ENCODE measurements around the gene ST6GALNAC3.

ST6GALNAC3 gene

GRCh38 chr1:76153841-76154205, 79.3 kb downstream of the ST6GALNAC3 start:
- H3K9me3 Mint-ChIP-seq = no peaks in the 10 kb centered on the region
- H3K27me3 Mint-ChIP-seq (ENCODE audit: low read depth) = no peaks in the 10 kb centered on the region
- H3K4me3 Mint-ChIP-seq = peak overlapping the region; percentile 82
- no peak for DNase-seq (ENCODE audit: low spot score)
- no peaks in the 10 kb centered on the region for H3K36me3 Mint-ChIP-seq (ENCODE audit: low read depth)
- H3K27ac Mint-ChIP-seq = peak overlapping the region; percentile 82
- peaks cover 7% of the 10 kb centered on the region for H3K4me1 Mint-ChIP-seq (ENCODE audit: low read depth)

DNA sequence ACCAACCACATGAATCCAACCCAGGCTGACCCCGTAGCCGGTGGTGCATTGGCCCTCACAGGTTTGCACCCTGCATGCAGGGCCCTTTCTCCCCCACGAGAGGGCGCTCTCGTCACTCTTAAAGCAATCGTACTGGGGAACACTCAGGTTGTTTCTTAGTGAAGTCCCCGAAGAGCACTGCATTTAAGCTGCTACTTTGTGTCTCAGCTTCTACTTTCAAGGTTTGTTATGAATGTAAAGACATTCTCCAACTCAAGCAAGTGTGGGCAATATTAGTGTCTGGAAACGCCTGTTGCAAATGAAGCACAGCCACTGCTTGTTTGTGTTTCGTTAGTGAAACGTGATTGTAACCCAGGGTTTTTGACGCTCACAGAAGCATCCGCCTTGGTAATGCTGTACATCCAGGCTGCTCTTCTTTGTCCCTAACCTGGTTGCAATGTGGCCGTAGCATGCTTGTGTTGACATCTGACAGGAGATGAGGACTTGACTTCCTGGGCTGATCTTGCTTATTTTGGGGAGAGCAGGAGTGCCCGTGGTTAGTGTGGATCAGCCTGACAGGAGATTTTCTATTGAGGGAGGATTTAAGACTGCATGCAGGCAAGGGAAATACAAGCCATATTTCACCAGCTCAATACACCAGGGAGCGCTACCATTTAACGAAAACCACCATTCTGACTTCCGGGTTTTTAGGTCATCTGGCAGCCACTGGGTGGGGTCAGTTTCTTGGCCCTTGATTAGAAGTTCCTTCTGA, 79.8 kb downstream of the ST6GALNAC3 start:
- no peaks in the 10 kb centered on the region for H3K27me3 Mint-ChIP-seq (ENCODE audit: low read depth)
- H3K27ac Mint-ChIP-seq = peak overlapping the region; percentile 82
- DNase-seq (ENCODE audit: low spot score) = peak; percentile 71
- H3K9me3 Mint-ChIP-seq = no peaks in the 10 kb centered on the region
- peak overlapping the region; percentile 82 for H3K4me3 Mint-ChIP-seq
- peaks cover 7% of the 10 kb centered on the region for H3K4me1 Mint-ChIP-seq (ENCODE audit: low read depth)
- no peaks in the 10 kb centered on the region for H3K36me3 Mint-ChIP-seq (ENCODE audit: low read depth)

DNA sequence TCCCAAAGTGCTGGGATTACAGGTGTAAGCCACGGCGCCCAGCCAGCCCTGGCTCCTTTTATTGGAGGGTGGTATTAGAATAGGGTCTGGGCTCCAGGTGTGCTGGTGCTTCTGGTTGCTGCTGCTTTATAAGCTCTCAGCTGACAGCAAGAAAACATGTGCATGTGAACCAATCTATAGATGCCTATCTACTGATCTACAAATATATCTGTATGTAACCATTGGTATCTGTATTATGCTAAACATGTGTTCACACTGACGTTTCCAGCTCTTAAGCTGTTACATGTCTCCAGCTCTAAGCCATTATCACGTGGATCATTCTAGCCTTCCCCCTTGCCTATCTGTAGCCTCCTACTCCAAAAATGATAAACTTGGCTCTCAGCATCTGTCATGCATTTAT, 82.4 kb downstream of the ST6GALNAC3 start:
- Mint-ChIP-seq H3K36me3 (ENCODE audit: low read depth) (no peaks in the 10 kb centered on the region), H3K4me1 (ENCODE audit: low read depth) (peaks cover 7% of the 10 kb centered on the region), H3K4me3 (no peak overlapping the region), H3K27ac (no peak overlapping the region), H3K27me3 (ENCODE audit: low read depth) (no peaks in the 10 kb centered on the region), H3K9me3 (no peaks in the 10 kb centered on the region)
- DNase-seq (ENCODE audit: low spot score) = no peak

- Mint-ChIP-seq H3K4me3 (no peak overlapping the region), H3K27ac (no peak overlapping the region), H3K9me3 (no peaks in the 10 kb centered on the region), H3K36me3 (ENCODE audit: low read depth) (no peaks in the 10 kb centered on the region), H3K27me3 (ENCODE audit: low read depth) (no peaks in the 10 kb centered on the region), H3K4me1 (ENCODE audit: low read depth) (peaks cover 7% of the 10 kb centered on the region)
- no peak for DNase-seq (ENCODE audit: low spot score)
These were observed 83.6 kb downstream of the ST6GALNAC3 start for GRCh38 chr1:76158126-76158525.

- Mint-ChIP-seq H3K4me1 (ENCODE audit: low read depth) (no peaks in the 10 kb centered on the region), H3K9me3 (no peaks in the 10 kb centered on the region), H3K36me3 (ENCODE audit: low read depth) (no peaks in the 10 kb centered on the region), H3K27ac (no peak overlapping the region), H3K27me3 (ENCODE audit: low read depth) (no peaks in the 10 kb centered on the region), H3K4me3 (no peak overlapping the region)
- no peak for DNase-seq (ENCODE audit: low spot score)
These were observed 85.7 kb downstream of the ST6GALNAC3 start for GRCh38 chr1:76160225-76160624.

DNA sequence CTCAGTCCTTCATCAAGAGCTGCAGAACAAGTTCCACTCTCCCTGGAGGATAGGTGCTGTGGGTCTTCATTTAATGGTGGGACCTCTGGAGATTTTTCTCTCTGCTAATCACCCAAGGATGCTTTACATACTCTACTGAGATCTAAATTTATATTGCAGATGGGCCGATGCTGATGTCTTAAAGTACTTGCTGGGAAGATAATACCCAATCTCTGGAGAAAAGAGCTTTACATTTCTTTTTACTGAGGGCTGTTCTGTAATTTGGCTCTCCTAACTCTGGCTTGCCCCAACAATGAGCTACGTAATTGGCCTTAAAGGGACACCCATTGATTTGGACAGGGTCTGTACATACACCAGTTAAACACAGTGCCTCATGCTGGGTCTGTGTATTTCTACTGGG, 86.9 kb downstream of the ST6GALNAC3 start:
- Mint-ChIP-seq H3K4me1 (ENCODE audit: low read depth) (no peaks in the 10 kb centered on the region), H3K4me3 (no peak overlapping the region), H3K9me3 (no peaks in the 10 kb centered on the region), H3K36me3 (ENCODE audit: low read depth) (no peaks in the 10 kb centered on the region), H3K27ac (no peak overlapping the region), H3K27me3 (ENCODE audit: low read depth) (no peaks in the 10 kb centered on the region)
- no peak for DNase-seq (ENCODE audit: low spot score)

GRCh38 chr1:76162254-76162653, 87.7 kb downstream of the ST6GALNAC3 start:
- H3K4me3 Mint-ChIP-seq = no peak overlapping the region
- H3K4me1 Mint-ChIP-seq (ENCODE audit: low read depth) = no peaks in the 10 kb centered on the region
- no peak for DNase-seq (ENCODE audit: low spot score)
- no peaks in the 10 kb centered on the region for H3K36me3 Mint-ChIP-seq (ENCODE audit: low read depth)
- H3K27ac Mint-ChIP-seq = no peak overlapping the region
- H3K27me3 Mint-ChIP-seq (ENCODE audit: low read depth) = no peaks in the 10 kb centered on the region
- H3K9me3 Mint-ChIP-seq = no peaks in the 10 kb centered on the region

DNA sequence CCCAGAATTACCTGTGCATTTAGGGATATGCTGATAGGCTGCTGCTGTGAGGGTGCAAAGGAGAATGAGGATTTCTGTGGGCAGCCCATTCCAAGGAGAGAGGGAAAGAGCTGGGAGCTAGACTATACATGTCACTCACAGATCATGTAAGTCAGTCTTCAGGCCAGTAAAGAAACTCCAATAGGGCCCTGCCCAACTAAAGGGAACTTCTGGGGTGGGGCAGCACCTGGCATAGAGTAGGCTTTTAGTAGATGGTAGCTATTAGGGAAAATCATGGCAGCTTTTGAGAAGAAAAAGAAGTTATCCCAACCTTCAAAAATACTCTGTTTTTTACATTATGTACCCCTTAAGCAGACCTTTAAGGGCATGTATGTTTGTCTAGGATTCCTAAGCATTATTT, 89.6 kb downstream of the ST6GALNAC3 start:
- no peak overlapping the region for H3K4me3 Mint-ChIP-seq
- H3K27ac Mint-ChIP-seq = no peak overlapping the region
- peaks cover 2% of the 10 kb centered on the region for H3K36me3 Mint-ChIP-seq (ENCODE audit: low read depth)
- H3K27me3 Mint-ChIP-seq (ENCODE audit: low read depth) = peaks cover 4% of the 10 kb centered on the region
- H3K4me1 Mint-ChIP-seq (ENCODE audit: low read depth) = no peaks in the 10 kb centered on the region
- H3K9me3 Mint-ChIP-seq = no peaks in the 10 kb centered on the region
- DNase-seq (ENCODE audit: low spot score) = no peak

DNA sequence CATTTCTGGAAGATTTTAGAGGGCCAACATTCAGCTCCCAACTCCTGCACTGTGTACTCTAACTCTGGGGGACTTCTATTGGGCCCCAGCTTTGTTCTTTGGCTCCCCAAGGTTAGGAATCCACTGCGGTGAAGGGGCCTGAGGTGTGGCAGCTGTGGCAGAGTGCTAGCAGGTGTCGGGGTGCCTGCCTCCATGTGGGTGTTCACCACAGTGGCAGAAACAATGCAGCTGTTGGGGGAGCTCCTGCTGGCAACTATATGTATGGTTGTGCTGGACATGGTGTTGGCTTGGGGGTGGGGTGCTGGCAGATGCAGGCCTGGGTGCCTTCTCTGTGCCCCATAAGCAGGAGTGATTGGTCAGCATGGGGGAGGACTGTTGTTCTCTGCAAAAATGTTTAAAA, 95.5 kb downstream of the ST6GALNAC3 start:
- DNase-seq (ENCODE audit: low spot score) = no peak
- no peaks in the 10 kb centered on the region for H3K9me3 Mint-ChIP-seq
- H3K4me3 Mint-ChIP-seq = no peak overlapping the region
- no peaks in the 10 kb centered on the region for H3K4me1 Mint-ChIP-seq (ENCODE audit: low read depth)
- peaks cover 4% of the 10 kb centered on the region for H3K27me3 Mint-ChIP-seq (ENCODE audit: low read depth)
- H3K36me3 Mint-ChIP-seq (ENCODE audit: low read depth) = peaks cover 2% of the 10 kb centered on the region
- no peak overlapping the region for H3K27ac Mint-ChIP-seq

DNA sequence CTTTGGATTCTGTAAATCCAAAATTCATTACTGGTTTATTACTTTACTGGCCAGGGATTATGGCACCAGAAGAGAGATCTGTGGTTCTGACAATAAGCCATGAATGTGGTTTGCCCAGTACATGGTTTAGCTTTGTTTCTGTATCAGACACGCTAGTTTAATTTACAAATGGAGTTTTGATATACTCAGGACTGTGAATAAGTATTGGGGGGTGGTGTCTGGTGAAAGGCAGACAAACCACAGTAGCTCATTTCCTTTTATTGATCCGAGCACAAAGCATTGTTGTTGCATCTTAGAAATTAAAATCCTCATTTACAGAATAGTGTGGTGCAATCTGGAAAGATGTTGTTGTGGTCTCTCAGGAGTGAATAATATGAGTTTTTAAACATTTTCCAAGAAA, 96.0 kb downstream of the ST6GALNAC3 start:
- DNase-seq (ENCODE audit: low spot score) = no peak
- Mint-ChIP-seq H3K4me3 (no peak overlapping the region), H3K36me3 (ENCODE audit: low read depth) (peaks cover 2% of the 10 kb centered on the region), H3K9me3 (no peaks in the 10 kb centered on the region), H3K27ac (no peak overlapping the region), H3K4me1 (ENCODE audit: low read depth) (no peaks in the 10 kb centered on the region), H3K27me3 (ENCODE audit: low read depth) (peaks cover 4% of the 10 kb centered on the region)

GRCh38 chr1:76176000-76176399, 101.5 kb downstream of the ST6GALNAC3 start:
- peak; percentile 17 for DNase-seq (ENCODE audit: low spot score)
- Mint-ChIP-seq H3K36me3 (ENCODE audit: low read depth) (no peaks in the 10 kb centered on the region), H3K4me3 (no peak overlapping the region)

GRCh38 chr1:76177615-76178014, 103.1 kb downstream of the ST6GALNAC3 start:
- DNase-seq (ENCODE audit: low spot score) = no peak
- H3K9me3 Mint-ChIP-seq = no peaks in the 10 kb centered on the region
- no peaks in the 10 kb centered on the region for H3K27me3 Mint-ChIP-seq (ENCODE audit: low read depth)
- H3K4me1 Mint-ChIP-seq (ENCODE audit: low read depth) = peaks cover 6% of the 10 kb centered on the region
- H3K4me3 Mint-ChIP-seq = no peak overlapping the region
- no peaks in the 10 kb centered on the region for H3K36me3 Mint-ChIP-seq (ENCODE audit: low read depth)
- H3K27ac Mint-ChIP-seq = no peak overlapping the region

More at GRCh38 chr1:76176000-76176399, 101.5 kb downstream of the ST6GALNAC3 start:
- Mint-ChIP-seq H3K27ac (no peak overlapping the region), H3K4me1 (ENCODE audit: low read depth) (peaks cover 6% of the 10 kb centered on the region), H3K9me3 (no peaks in the 10 kb centered on the region), H3K27me3 (ENCODE audit: low read depth) (no peaks in the 10 kb centered on the region)

- Mint-ChIP-seq H3K9me3 (no peaks in the 10 kb centered on the region), H3K27me3 (ENCODE audit: low read depth) (no peaks in the 10 kb centered on the region), H3K27ac (no peak overlapping the region), H3K4me1 (ENCODE audit: low read depth) (peaks cover 6% of the 10 kb centered on the region), H3K36me3 (ENCODE audit: low read depth) (no peaks in the 10 kb centered on the region), H3K4me3 (no peak overlapping the region)
- DNase-seq (ENCODE audit: low spot score) = no peak
These were observed 104.7 kb downstream of the ST6GALNAC3 start for GRCh38 chr1:76179219-76179698.

DNA sequence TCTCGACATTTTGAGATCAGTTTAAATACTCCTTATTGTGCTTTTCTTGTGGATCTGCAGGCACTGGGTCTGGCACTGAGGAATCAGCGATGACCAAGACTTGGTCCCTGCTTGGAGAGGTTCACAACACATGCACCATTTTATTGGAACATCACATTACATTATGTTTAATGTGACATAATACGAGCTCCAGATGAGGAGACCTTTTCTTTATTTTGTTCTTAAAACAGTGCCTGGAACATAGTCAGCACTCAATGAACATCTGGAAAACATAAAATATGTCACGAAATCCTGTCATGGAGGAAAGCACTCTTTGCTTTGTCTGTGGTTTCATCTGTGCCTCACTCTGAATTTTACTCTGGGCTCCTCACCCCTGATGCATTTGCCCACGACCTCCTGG, 110.7 kb downstream of the ST6GALNAC3 start:
- Mint-ChIP-seq H3K27ac (no peak overlapping the region), H3K4me1 (ENCODE audit: low read depth) (no peaks in the 10 kb centered on the region), H3K27me3 (ENCODE audit: low read depth) (no peaks in the 10 kb centered on the region), H3K36me3 (ENCODE audit: low read depth) (no peaks in the 10 kb centered on the region), H3K9me3 (no peaks in the 10 kb centered on the region), H3K4me3 (no peak overlapping the region)
- no peak for DNase-seq (ENCODE audit: low spot score)

Data from T-helper 2 cell treated with Interferon-gamma antibody and Interleukin-4, amounts not matched to agents 5 μg/mL and 100 μg/mL, for 36 hours (primary cell).